CD4-positive, alpha-beta T cell (primary cell): ENCODE measurements around the gene MACROD2. TPM values are rescaled to one million over a fixed set of nuclear protein-coding genes. Genes with fewer than 3 reads are reported as not detected.

Source experiments
- ATAC-seq: fragments of 200-7000 bp; cut with Tn5 transposase; one replicate; pipeline ENCODE4 v1.10.0; 2022; ENCODE audit warnings: mild to moderate bottlenecking; ENCODE audit not compliant: poor library complexity
- CTCF ChIA-PET: fragments of 350-600 bp; sonication (Branson Sonifier 250); formaldehyde crosslinking; loops from one replicate; lab custom pipeline; 2021; ENCODE audit warnings: antibody characterized with exemption, inconsistent platforms; lab: Charles Lee
- POLR2A ChIA-PET: fragments of 350-600 bp; sonication (Branson Sonifier 250); formaldehyde crosslinking; loops from one replicate; lab custom pipeline; 2021; ENCODE audit warnings: antibody characterized with exemption, inconsistent platforms; lab: Charles Lee
- DNase-seq, 14 experiments: peaks; one replicate each; pipeline ENCODE4 v3.0.0-alpha.2; 2013 to 2020; ENCODE audit warnings: mixed read lengths in 2 of 14
- H3K27ac ChIP-seq, 2 donors: one replicate each; pipeline versions ENCODE4 v1.5.1 to v1.7.0; 2013; ENCODE audit warnings: low read length in 2 of 2, low read depth in 1 of 2, mild to moderate bottlenecking in 1 of 2
- H3K27me3 ChIP-seq, 2 experiments: 1 replicate in 1 of 2; 2 replicates in 1 of 2; pipeline versions ENCODE4 v1.6.1 to v1.7.0; 2013; ENCODE audit warnings: low read length in 2 of 2, control low read depth in 1 of 2, mild to moderate bottlenecking in 1 of 2, moderate library complexity in 1 of 2; ENCODE audit not compliant: insufficient read depth in 2 of 2, control insufficient read depth in 1 of 2
- H3K36me3 ChIP-seq: one replicate; pipeline ENCODE4 v1.6.1; 2013; ENCODE audit warnings: low read length, control low read depth; ENCODE audit not compliant: insufficient read depth
- H3K4me1 ChIP-seq: one replicate; pipeline ENCODE4 v1.6.1; 2013; ENCODE audit warnings: low read length, control low read depth; ENCODE audit not compliant: insufficient read depth
- H3K4me3 ChIP-seq: one replicate; pipeline ENCODE4 v1.5.1; 2013; ENCODE audit warnings: mild to moderate bottlenecking, low read length, moderate library complexity
- H3K9me3 ChIP-seq, 2 experiments: 1 replicate in 1 of 2; 2 replicates in 1 of 2; pipeline versions ENCODE4 v1.6.1 to v1.7.0; 2013; ENCODE audit warnings: low read length in 2 of 2, mild to moderate bottlenecking in 2 of 2, control low read depth in 1 of 2, moderate library complexity in 1 of 2; ENCODE audit not compliant: control insufficient read depth in 1 of 2, insufficient read depth in 1 of 2
- H3K27ac Mint-ChIP-seq: one replicate; pipeline ENCODE4 v1.8.0; 2020; ENCODE audit warnings: mixed read lengths
- H3K27me3 Mint-ChIP-seq: one replicate; pipeline ENCODE4 v1.8.0; 2021; ENCODE audit warnings: mixed read lengths
- H3K36me3 Mint-ChIP-seq: one replicate; pipeline ENCODE4 v1.8.0; 2021; ENCODE audit warnings: low read depth, mixed read lengths
- H3K4me1 Mint-ChIP-seq: one replicate; pipeline ENCODE4 v1.8.0; 2021; ENCODE audit warnings: low read depth, mixed read lengths
- H3K4me3 Mint-ChIP-seq: one replicate; pipeline ENCODE4 v1.8.0; 2020; ENCODE audit warnings: mild to moderate bottlenecking, mixed read lengths
- H3K9me3 Mint-ChIP-seq: one replicate; pipeline ENCODE4 v1.8.0; 2020; ENCODE audit warnings: mixed read lengths
- intact Hi-C, 2 experiments: fragments of 100-400 bp; cut with DNase I in 1 of 2; cut with micrococcal nuclease in 1 of 2; formaldehyde crosslinking; loops; one replicate each; pipeline versions ENCODE4 v1.15.1 to v1.9.0; 2023 to 2025; cut with DNase I, micrococcal nuclease
- total RNA-seq, 174 experiments: library from RNA in 2 of 174; stranded (reverse) in 2 of 174; gene quantifications; one replicate each; pipeline ENCODE4 v1.2.3 and lab custom pipeline; 2021 to 2026
- TF ChIP-seq, protein P1 (sequence below): fragments of 200-600 bp; IDR thresholded peaks from one replicate; pipeline ENCODE4 v1.8.0; 2022; ENCODE audit warnings: antibody characterized with exemption, mild to moderate bottlenecking

Gene MACROD2
- total RNA-seq, 2 experiments from 2014 or later, result not detected

DNA sequence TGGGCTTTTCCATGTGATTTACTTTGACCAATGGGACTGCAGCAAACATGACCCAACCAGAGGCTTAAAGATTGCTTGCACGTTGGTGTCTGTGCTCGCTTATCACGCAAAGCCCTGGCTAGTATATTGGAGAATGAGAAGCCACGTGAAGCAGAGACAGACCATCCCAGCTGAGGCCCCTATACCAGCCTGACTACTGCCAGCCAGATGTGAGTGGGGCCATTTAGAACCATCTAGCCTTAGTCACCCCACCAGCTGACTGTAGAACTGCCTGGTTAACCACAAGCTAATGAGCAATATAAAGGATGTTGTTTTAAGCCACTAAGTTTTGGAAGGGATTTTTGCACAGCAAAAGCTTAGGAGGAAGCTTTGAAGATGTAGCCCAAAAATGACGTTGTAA lies 74.5 kb downstream of the MACROD2 start:
- CTCF ChIA-PET, result no interaction called here
- H3K4me3 Mint-ChIP-seq, result no peak overlapping the region

DNA sequence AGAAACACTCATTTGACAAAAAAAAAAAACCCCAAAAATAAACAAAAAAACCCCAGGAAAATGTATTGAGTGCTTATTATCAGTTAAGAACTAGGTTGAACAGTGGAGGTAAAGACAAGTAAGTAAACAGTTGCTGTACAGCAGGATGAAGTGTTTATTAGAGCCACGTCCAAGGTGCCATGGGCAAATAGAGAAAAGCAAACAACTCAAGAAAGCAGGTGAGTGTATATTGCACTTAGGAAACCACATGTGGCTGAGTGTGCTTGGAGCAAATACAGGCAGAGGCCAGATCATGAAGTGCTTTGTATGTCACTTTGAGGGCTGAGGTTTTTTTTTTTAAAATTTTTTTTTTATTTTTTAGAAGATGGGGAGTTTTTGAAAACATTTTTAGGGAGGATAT lies 98.3 kb downstream of the MACROD2 start:
- Histone ChIP-seq H3K27ac (no peak overlapping the region), H3K36me3 (no peaks in the 10 kb centered on the region), H3K9me3 (no peaks in the 10 kb centered on the region), H3K4me3 (no peak overlapping the region), H3K27me3 (no peaks in the 10 kb centered on the region), H3K4me1 (no peaks in the 10 kb centered on the region)
- DNase-seq (no peak), ATAC-seq (no peak)
- intact Hi-C loops, result no loop called here
- no peak overlapping the region for H3K4me3 Mint-ChIP-seq
- CTCF ChIA-PET, result no interaction called here
- no peaks in the 10 kb centered on the region for H3K4me1 Mint-ChIP-seq
- TF ChIP-seq, protein P1, sequence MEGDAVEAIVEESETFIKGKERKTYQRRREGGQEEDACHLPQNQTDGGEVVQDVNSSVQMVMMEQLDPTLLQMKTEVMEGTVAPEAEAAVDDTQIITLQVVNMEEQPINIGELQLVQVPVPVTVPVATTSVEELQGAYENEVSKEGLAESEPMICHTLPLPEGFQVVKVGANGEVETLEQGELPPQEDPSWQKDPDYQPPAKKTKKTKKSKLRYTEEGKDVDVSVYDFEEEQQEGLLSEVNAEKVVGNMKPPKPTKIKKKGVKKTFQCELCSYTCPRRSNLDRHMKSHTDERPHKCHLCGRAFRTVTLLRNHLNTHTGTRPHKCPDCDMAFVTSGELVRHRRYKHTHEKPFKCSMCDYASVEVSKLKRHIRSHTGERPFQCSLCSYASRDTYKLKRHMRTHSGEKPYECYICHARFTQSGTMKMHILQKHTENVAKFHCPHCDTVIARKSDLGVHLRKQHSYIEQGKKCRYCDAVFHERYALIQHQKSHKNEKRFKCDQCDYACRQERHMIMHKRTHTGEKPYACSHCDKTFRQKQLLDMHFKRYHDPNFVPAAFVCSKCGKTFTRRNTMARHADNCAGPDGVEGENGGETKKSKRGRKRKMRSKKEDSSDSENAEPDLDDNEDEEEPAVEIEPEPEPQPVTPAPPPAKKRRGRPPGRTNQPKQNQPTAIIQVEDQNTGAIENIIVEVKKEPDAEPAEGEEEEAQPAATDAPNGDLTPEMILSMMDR, result no peak
- H3K27ac Mint-ChIP-seq, result no peak overlapping the region
- H3K36me3 Mint-ChIP-seq, result no peaks in the 10 kb centered on the region
- no peaks in the 10 kb centered on the region for H3K9me3 Mint-ChIP-seq
- POLR2A ChIA-PET, result no interaction called here
- H3K27me3 Mint-ChIP-seq, result no peaks in the 10 kb centered on the region

More for the DNA sequence above, 74.5 kb downstream of the MACROD2 start:
- TF ChIP-seq, protein P1, result no peak
- Mint-ChIP-seq H3K4me1 (no peaks in the 10 kb centered on the region), H3K9me3 (no peaks in the 10 kb centered on the region), H3K36me3 (no peaks in the 10 kb centered on the region), H3K27me3 (no peaks in the 10 kb centered on the region), H3K27ac (no peak overlapping the region)
- Histone ChIP-seq H3K36me3 (no peaks in the 10 kb centered on the region), H3K27ac (no peak overlapping the region), H3K4me3 (no peak overlapping the region), H3K9me3 (no peaks in the 10 kb centered on the region), H3K4me1 (no peaks in the 10 kb centered on the region), H3K27me3 (no peaks in the 10 kb centered on the region)
- intact Hi-C loops, result loop anchor here in 1 of 2 experiments (10.0 kb wide), 1 partner anchor 65 kb away; no protein-coding TSS in a partner anchor
- ATAC-seq (no peak), DNase-seq (no peak)
- POLR2A ChIA-PET, result no interaction called here

DNA sequence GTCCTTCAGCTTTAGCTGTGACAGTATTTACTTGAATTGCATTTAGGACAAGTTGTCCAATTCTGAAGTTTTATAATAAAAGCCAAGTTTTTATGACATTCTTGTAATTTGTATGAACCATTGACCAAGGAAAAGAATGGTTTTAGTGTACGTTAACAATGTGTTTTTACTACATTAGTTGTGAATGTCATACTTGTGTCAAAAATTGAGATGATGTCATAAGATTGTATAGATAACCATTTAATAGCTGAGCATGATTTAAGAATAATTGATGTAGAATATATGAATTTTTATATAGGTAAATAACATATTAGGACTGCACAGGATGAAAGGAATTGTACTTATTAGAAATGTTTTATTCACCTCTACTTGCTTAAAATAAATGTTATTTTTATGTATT lies 102.9 kb downstream of the MACROD2 start:
- no peaks in the 10 kb centered on the region for H3K27me3 ChIP-seq
- DNase-seq (no peak), ATAC-seq (no peak)
- H3K36me3 ChIP-seq, result no peaks in the 10 kb centered on the region
- peaks cover 0 to 3% of the 10 kb centered on the region in 2 experiments for H3K9me3 ChIP-seq
- ChIA-PET CTCF (no interaction called here), POLR2A (no interaction called here)
- no peak overlapping the region for H3K27ac ChIP-seq
- no peaks in the 10 kb centered on the region for H3K27me3 Mint-ChIP-seq
- no peak overlapping the region for H3K4me3 Mint-ChIP-seq
- TF ChIP-seq, protein P1, result no peak
- H3K4me3 ChIP-seq, result no peak overlapping the region
- H3K4me1 ChIP-seq, result no peaks in the 10 kb centered on the region
- intact Hi-C loops, result no loop called here
- no peak overlapping the region for H3K27ac Mint-ChIP-seq
- no peaks in the 10 kb centered on the region for H3K9me3 Mint-ChIP-seq
- no peaks in the 10 kb centered on the region for H3K4me1 Mint-ChIP-seq
- H3K36me3 Mint-ChIP-seq, result no peaks in the 10 kb centered on the region
